ENCODE data around the gene PGR.
"Not testable (repeated sequence)": the region's sequence is repeated elsewhere in the genome, so short reads cannot be mapped to it uniquely, and the experiment has no call there.

Gene PGR

GRCh38 chr11:101014600-101015285 lies 114.9 kb downstream of the PGR start:
- no peak overlapping the region for H3K9ac ChIP-seq (ENCODE audit: low read depth in 1 of 2, low read length in 2 of 2)
- no peaks in the 10 kb centered on the region for H3K36me3 ChIP-seq (ENCODE audit: control insufficient read depth in 2 of 2, insufficient read depth in 2 of 2, low read length in 2 of 2)
- H3K9me3 ChIP-seq (ENCODE audit: control insufficient read depth in 2 of 2, low read length in 2 of 2) = no peaks in the 10 kb centered on the region
- no peaks in the 10 kb centered on the region for H3K27me3 ChIP-seq (ENCODE audit: control insufficient read depth in 2 of 2, insufficient read depth in 2 of 2, low read length in 2 of 2)
- no peak overlapping the region for H3K4me3 ChIP-seq (ENCODE audit: low read length in 2 of 2)
- no peak overlapping the region for H3K27ac ChIP-seq (ENCODE audit: low read depth in 2 of 2, low read length in 2 of 2)
- H3K4me1 ChIP-seq (ENCODE audit: control insufficient read depth in 2 of 2, insufficient read depth in 2 of 2, low read length in 2 of 2) = no peaks in the 10 kb centered on the region

- not testable (repeated sequence) for H3K27ac ChIP-seq (ENCODE audit: low read depth in 2 of 2, low read length in 2 of 2); H3K9ac ChIP-seq (ENCODE audit: low read depth in 1 of 2, low read length in 2 of 2); H3K4me1 ChIP-seq (ENCODE audit: control insufficient read depth in 2 of 2, insufficient read depth in 2 of 2, low read length in 2 of 2); H3K4me3 ChIP-seq (ENCODE audit: low read length in 2 of 2); H3K36me3 ChIP-seq (ENCODE audit: control insufficient read depth in 2 of 2, insufficient read depth in 2 of 2, low read length in 2 of 2); H3K9me3 ChIP-seq (ENCODE audit: control insufficient read depth in 2 of 2, low read length in 2 of 2); H3K27me3 ChIP-seq (ENCODE audit: control insufficient read depth in 2 of 2, insufficient read depth in 2 of 2, low read length in 2 of 2)
These were observed 115.9 kb downstream of the PGR start for GRCh38 chr11:101013702-101014101.

GRCh38 chr11:101011881-101012280 lies 117.7 kb downstream of the PGR start:
- H3K27me3 ChIP-seq (ENCODE audit: control insufficient read depth in 2 of 2, insufficient read depth in 2 of 2, low read length in 2 of 2) = no peaks in the 10 kb centered on the region
- no peaks in the 10 kb centered on the region for H3K4me1 ChIP-seq (ENCODE audit: control insufficient read depth in 2 of 2, insufficient read depth in 2 of 2, low read length in 2 of 2)
- no peaks in the 10 kb centered on the region for H3K36me3 ChIP-seq (ENCODE audit: control insufficient read depth in 2 of 2, insufficient read depth in 2 of 2, low read length in 2 of 2)
- no peak overlapping the region for H3K9ac ChIP-seq (ENCODE audit: low read depth in 1 of 2, low read length in 2 of 2)
- no peak overlapping the region for H3K27ac ChIP-seq (ENCODE audit: low read depth in 2 of 2, low read length in 2 of 2)
- H3K4me3 ChIP-seq (ENCODE audit: low read length in 2 of 2) = no peak overlapping the region
- no peaks in the 10 kb centered on the region for H3K9me3 ChIP-seq (ENCODE audit: control insufficient read depth in 2 of 2, low read length in 2 of 2)

GRCh38 chr11:101010899-101011298 lies 118.7 kb downstream of the PGR start:
- Histone ChIP-seq H3K9me3 (ENCODE audit: control insufficient read depth in 2 of 2, low read length in 2 of 2) (no peaks in the 10 kb centered on the region), H3K4me1 (ENCODE audit: control insufficient read depth in 2 of 2, insufficient read depth in 2 of 2, low read length in 2 of 2) (no peaks in the 10 kb centered on the region), H3K36me3 (ENCODE audit: control insufficient read depth in 2 of 2, insufficient read depth in 2 of 2, low read length in 2 of 2) (no peaks in the 10 kb centered on the region), H3K27ac (ENCODE audit: low read depth in 2 of 2, low read length in 2 of 2) (no peak overlapping the region), H3K27me3 (ENCODE audit: control insufficient read depth in 2 of 2, insufficient read depth in 2 of 2, low read length in 2 of 2) (no peaks in the 10 kb centered on the region), H3K9ac (ENCODE audit: low read depth in 1 of 2, low read length in 2 of 2) (no peak overlapping the region), H3K4me3 (ENCODE audit: low read length in 2 of 2) (no peak overlapping the region)

- no peak overlapping the region for H3K27ac ChIP-seq (ENCODE audit: low read depth in 2 of 2, low read length in 2 of 2)
- H3K27me3 ChIP-seq (ENCODE audit: control insufficient read depth in 2 of 2, insufficient read depth in 2 of 2, low read length in 2 of 2) = no peaks in the 10 kb centered on the region
- H3K9me3 ChIP-seq (ENCODE audit: control insufficient read depth in 2 of 2, low read length in 2 of 2) = no peaks in the 10 kb centered on the region
- H3K4me3 ChIP-seq (ENCODE audit: low read length in 2 of 2) = no peak overlapping the region
- H3K4me1 ChIP-seq (ENCODE audit: control insufficient read depth in 2 of 2, insufficient read depth in 2 of 2, low read length in 2 of 2) = no peaks in the 10 kb centered on the region
- H3K9ac ChIP-seq (ENCODE audit: low read depth in 1 of 2, low read length in 2 of 2) = no peak overlapping the region
- no peaks in the 10 kb centered on the region for H3K36me3 ChIP-seq (ENCODE audit: control insufficient read depth in 2 of 2, insufficient read depth in 2 of 2, low read length in 2 of 2)
These were observed 119.9 kb downstream of the PGR start for GRCh38 chr11:101009690-101010055.

GRCh38 chr11:101008961-101009689 lies 120.5 kb downstream of the PGR start:
- no peaks in the 10 kb centered on the region for H3K9me3 ChIP-seq (ENCODE audit: control insufficient read depth in 2 of 2, low read length in 2 of 2)
- no peaks in the 10 kb centered on the region for H3K27me3 ChIP-seq (ENCODE audit: control insufficient read depth in 2 of 2, insufficient read depth in 2 of 2, low read length in 2 of 2)
- no peak overlapping the region for H3K9ac ChIP-seq (ENCODE audit: low read depth in 1 of 2, low read length in 2 of 2)
- no peak overlapping the region for H3K27ac ChIP-seq (ENCODE audit: low read depth in 2 of 2, low read length in 2 of 2)
- H3K4me1 ChIP-seq (ENCODE audit: control insufficient read depth in 2 of 2, insufficient read depth in 2 of 2, low read length in 2 of 2) = no peaks in the 10 kb centered on the region
- no peak overlapping the region for H3K4me3 ChIP-seq (ENCODE audit: low read length in 2 of 2)
- no peaks in the 10 kb centered on the region for H3K36me3 ChIP-seq (ENCODE audit: control insufficient read depth in 2 of 2, insufficient read depth in 2 of 2, low read length in 2 of 2)

- H3K36me3 ChIP-seq (ENCODE audit: control insufficient read depth in 2 of 2, insufficient read depth in 2 of 2, low read length in 2 of 2) = no peaks in the 10 kb centered on the region
- no peaks in the 10 kb centered on the region for H3K27me3 ChIP-seq (ENCODE audit: control insufficient read depth in 2 of 2, insufficient read depth in 2 of 2, low read length in 2 of 2)
- H3K27ac ChIP-seq (ENCODE audit: low read depth in 2 of 2, low read length in 2 of 2) = no peak overlapping the region
- no peaks in the 10 kb centered on the region for H3K9me3 ChIP-seq (ENCODE audit: control insufficient read depth in 2 of 2, low read length in 2 of 2)
- no peak overlapping the region for H3K4me3 ChIP-seq (ENCODE audit: low read length in 2 of 2)
- H3K9ac ChIP-seq (ENCODE audit: low read depth in 1 of 2, low read length in 2 of 2) = no peak overlapping the region
- no peaks in the 10 kb centered on the region for H3K4me1 ChIP-seq (ENCODE audit: control insufficient read depth in 2 of 2, insufficient read depth in 2 of 2, low read length in 2 of 2)
These were observed 126.1 kb downstream of the PGR start for GRCh38 chr11:101003468-101003867.

- Histone ChIP-seq H3K27ac (ENCODE audit: low read depth in 2 of 2, low read length in 2 of 2) (no peak overlapping the region), H3K4me1 (ENCODE audit: control insufficient read depth in 2 of 2, insufficient read depth in 2 of 2, low read length in 2 of 2) (no peaks in the 10 kb centered on the region), H3K9me3 (ENCODE audit: control insufficient read depth in 2 of 2, low read length in 2 of 2) (no peaks in the 10 kb centered on the region), H3K4me3 (ENCODE audit: low read length in 2 of 2) (no peak overlapping the region), H3K9ac (ENCODE audit: low read depth in 1 of 2, low read length in 2 of 2) (no peak overlapping the region), H3K27me3 (ENCODE audit: control insufficient read depth in 2 of 2, insufficient read depth in 2 of 2, low read length in 2 of 2) (no peaks in the 10 kb centered on the region), H3K36me3 (ENCODE audit: control insufficient read depth in 2 of 2, insufficient read depth in 2 of 2, low read length in 2 of 2) (no peaks in the 10 kb centered on the region)
These were observed 129.9 kb downstream of the PGR start for GRCh38 chr11:100999756-101000155.

- H3K4me1 ChIP-seq (ENCODE audit: control insufficient read depth in 2 of 2, insufficient read depth in 2 of 2, low read length in 2 of 2) = no peaks in the 10 kb centered on the region
- no peaks in the 10 kb centered on the region for H3K27me3 ChIP-seq (ENCODE audit: control insufficient read depth in 2 of 2, insufficient read depth in 2 of 2, low read length in 2 of 2)
- no peaks in the 10 kb centered on the region for H3K9me3 ChIP-seq (ENCODE audit: control insufficient read depth in 2 of 2, low read length in 2 of 2)
- H3K36me3 ChIP-seq (ENCODE audit: control insufficient read depth in 2 of 2, insufficient read depth in 2 of 2, low read length in 2 of 2) = peaks cover 0 to 3% of the 10 kb centered on the region in 2 donors
- no peak overlapping the region for H3K27ac ChIP-seq (ENCODE audit: low read depth in 2 of 2, low read length in 2 of 2)
- H3K9ac ChIP-seq (ENCODE audit: low read depth in 1 of 2, low read length in 2 of 2) = no peak overlapping the region
- no peak overlapping the region for H3K4me3 ChIP-seq (ENCODE audit: low read length in 2 of 2)
These were observed 134.6 kb downstream of the PGR start for GRCh38 chr11:100994966-100995365.

- no peaks in the 10 kb centered on the region for H3K9me3 ChIP-seq (ENCODE audit: control insufficient read depth in 2 of 2, low read length in 2 of 2)
- no peaks in the 10 kb centered on the region for H3K4me1 ChIP-seq (ENCODE audit: control insufficient read depth in 2 of 2, insufficient read depth in 2 of 2, low read length in 2 of 2)
- no peak overlapping the region for H3K27ac ChIP-seq (ENCODE audit: low read depth in 2 of 2, low read length in 2 of 2)
- no peak overlapping the region for H3K4me3 ChIP-seq (ENCODE audit: low read length in 2 of 2)
- H3K9ac ChIP-seq (ENCODE audit: low read depth in 1 of 2, low read length in 2 of 2) = no peak overlapping the region
- no peaks in the 10 kb centered on the region for H3K27me3 ChIP-seq (ENCODE audit: control insufficient read depth in 2 of 2, insufficient read depth in 2 of 2, low read length in 2 of 2)
- H3K36me3 ChIP-seq (ENCODE audit: control insufficient read depth in 2 of 2, insufficient read depth in 2 of 2, low read length in 2 of 2) = peaks cover 0 to 8% of the 10 kb centered on the region in 2 donors
These were observed 138.1 kb downstream of the PGR start for GRCh38 chr11:100991541-100991940.
